Left cardiac atrium (tissue), 4 donors: ENCODE measurements around the gene OR2T29. TPM values are rescaled to one million over a fixed set of nuclear protein-coding genes. Genes with fewer than 3 reads are reported as not detected.
"Not testable (repeated sequence)": the region's sequence is repeated elsewhere in the genome, so short reads cannot be mapped to it uniquely, and the experiment has no call there.

Experiments used
- ATAC-seq, 2 donors: fragments of 200-7000 bp; cut with Tn5 transposase; one replicate each; pipeline ENCODE4 v1.9.1; 2020; ENCODE audit warnings: mild to moderate bottlenecking in 2 of 2, moderate library complexity in 2 of 2
- DNase-seq: peaks from one replicate; pipeline ENCODE4 v3.0.0-alpha.2; 2020
- intact Hi-C, 2 donors: fragments of 100-400 bp; cut with DNase I; formaldehyde crosslinking; loops; one replicate each; pipeline versions ENCODE4 v1.14.1 to v1.15.1; 2022 to 2023
- long read RNA-seq: library from polyadenylated mRNA; unstranded; transcript quantifications from one replicate; pipeline ENCODE4 v2.0.0, GENCODE V29; 2021
- total RNA-seq, 2 donors: library from RNA; stranded (reverse); fragmentation: NEBNext Ultra II Directional; extraction: Animal tissue kit (Norgen Biotek cat#: 25700); gene quantifications; one replicate each; pipeline ENCODE4 v1.2.1, GENCODE V29; 2021
- donor health status: DM: no; HTN: yes; CAD: no.
- donor health status: DM: no; HTN: yes; CAD: no; lungs with severe emphysema.
- donor health status: DM: yes; HTN: yes; CAD: no.
- donor health status: Dilated cardiomyopathy.

OR2T29 gene, protein sequence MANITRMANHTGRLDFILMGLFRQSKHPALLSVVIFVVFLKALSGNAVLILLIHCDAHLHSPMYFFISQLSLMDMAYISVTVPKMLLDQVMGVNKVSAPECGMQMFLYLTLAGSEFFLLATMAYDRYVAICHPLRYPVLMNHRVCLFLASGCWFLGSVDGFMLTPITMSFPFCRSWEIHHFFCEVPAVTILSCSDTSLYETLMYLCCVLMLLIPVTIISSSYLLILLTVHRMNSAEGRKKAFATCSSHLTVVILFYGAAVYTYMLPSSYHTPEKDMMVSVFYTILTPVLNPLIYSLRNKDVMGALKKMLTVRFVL
- total RNA-seq, result not detected
- long read RNA-seq, result 0 reads

DNA sequence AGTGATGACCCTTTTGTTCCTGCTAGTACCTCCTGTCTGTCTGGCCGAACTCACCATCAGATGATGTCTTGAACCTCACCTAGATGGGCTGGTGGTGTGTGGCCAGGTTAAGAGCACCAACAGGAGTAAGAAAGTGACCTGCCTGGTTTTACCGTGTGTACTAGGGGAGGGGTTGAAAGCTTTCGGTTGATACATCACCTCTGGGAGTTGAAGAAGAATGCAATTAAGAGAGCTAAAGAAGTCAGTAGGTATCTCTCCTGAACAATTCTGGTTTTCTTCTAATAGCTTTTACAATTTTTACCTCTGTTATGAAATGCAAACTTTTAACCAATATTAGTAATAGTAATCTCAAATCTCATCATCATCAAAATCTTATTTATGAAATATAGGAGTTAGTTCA lies at the start of gene OR2T29:
OR2T29 (minus strand) TSS at position 101 of the 400 bp plus-strand sequence. CDS start 3,281 bp downstream, outside the sequence.
- intact Hi-C loops, DNase-seq, ATAC-seq: not testable (repeated sequence)

DNA sequence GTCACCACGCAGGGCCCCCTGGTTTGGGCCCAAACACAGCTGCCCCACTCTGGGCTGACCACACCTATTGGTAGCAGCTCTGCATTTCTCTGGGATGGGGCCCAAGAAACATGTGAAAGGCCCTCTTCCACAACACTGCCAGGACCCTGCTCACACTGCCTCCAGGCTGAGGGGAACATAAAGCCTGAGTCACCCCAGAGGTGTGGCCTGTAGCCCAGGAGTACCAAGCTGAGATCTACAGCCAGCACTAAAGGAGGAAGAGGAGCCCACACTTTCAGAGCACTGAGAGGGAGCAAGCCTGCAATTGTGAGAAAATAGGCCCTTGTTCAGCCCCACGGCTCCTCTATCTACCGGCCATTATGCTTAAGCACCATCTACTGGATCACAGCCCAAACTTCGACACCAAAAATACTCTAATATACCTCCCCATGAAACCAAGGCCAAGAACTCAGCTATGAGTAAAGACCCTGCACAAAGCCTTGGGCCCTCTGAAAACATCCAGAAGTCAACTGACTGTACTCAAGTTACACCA lies 49.4 kb upstream of the OR2T29 start:
- intact Hi-C loops, result no loop called here
- ATAC-seq (no peak), DNase-seq (no peak)

DNA sequence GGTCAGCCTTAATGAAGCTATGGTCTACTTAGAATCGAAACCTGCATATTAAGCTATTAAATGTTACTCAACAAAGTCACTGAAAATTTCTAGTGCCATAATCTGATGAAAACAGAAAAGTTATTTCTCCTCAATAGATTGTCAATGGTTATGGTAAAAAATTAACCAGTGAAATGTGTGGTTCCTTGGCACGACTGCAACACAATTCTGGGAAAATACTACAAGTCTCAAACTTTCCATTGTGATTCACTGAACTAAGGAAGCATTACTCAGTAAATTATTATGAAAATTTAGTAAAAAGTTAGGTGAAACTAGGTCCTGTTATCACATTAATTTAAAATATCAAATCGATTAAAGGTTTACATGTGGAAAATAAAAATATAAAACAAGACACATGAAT lies 47.7 kb upstream of the OR2T29 start:
- intact Hi-C loops, result no loop called here
- no peak for ATAC-seq
- DNase-seq, result no peak

DNA sequence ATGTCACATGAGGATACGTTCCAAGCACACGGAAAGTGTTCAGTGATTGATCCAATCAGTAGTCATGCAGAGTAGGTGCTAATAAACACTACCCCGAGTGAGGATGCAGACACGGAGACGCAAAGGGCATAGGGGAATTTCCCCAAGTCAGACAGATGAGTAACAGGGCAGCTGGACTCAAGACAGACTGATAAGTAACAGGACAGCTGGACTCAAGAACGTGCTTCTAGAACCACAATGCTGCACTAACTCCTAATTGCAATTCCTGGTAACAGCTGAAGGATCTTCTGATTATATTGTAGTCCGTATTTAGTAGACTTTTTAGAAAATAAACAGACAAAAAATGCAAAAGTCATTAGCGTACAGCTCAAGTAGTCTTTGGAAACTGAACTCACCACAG lies 36.8 kb upstream of the OR2T29 start:
- intact Hi-C loops, result no loop called here
- DNase-seq, result no peak
- no peak for ATAC-seq

DNA sequence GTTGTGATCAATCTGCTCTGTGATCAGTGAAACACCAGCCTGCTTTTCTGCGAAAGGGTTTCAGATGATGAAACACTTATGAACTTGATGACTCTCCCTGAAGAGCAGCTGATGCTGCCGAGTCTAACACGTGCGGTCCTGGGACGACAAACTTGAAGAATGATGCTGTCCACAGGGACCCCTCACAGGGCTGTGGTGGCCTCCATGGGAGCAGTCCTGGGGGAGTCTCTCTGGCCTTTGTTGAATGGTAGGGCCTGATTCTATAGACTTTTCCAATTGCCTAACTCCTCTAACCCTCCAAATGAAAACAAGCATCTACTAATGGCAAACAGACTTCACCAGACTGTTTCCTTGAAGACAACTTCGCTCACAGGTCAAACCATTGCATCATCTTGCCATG lies 35.0 kb upstream of the OR2T29 start, which contains the start of gene OR2T10:
OR2T10 (minus strand) TSS at position 112 of the 400 bp plus-strand sequence. CDS start 3,932 bp downstream, outside the sequence.
- DNase-seq, result no peak
- no peak for ATAC-seq
- intact Hi-C loops, result no loop called here

DNA sequence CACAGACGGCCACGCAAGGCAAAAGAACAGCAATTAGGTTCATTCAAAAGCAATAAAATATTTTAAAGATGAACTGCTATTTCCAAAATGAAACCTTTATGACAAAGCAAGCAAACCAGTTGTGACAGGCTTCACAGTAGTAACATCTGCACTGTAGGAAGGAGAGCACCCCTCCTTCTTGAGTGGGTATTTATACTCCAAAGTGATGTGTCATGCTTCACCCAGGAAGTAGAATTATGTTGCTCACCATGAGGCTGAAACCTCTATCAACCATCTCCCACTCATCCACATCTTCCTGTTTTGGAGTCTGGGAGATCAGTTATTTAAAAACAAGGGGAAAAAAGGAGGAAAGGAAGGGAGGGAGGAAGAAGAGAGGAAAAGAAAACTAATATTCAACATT lies 34.0 kb upstream of the OR2T29 start:
- no peak for ATAC-seq
- DNase-seq, result no peak
- intact Hi-C loops, result no loop called here

DNA sequence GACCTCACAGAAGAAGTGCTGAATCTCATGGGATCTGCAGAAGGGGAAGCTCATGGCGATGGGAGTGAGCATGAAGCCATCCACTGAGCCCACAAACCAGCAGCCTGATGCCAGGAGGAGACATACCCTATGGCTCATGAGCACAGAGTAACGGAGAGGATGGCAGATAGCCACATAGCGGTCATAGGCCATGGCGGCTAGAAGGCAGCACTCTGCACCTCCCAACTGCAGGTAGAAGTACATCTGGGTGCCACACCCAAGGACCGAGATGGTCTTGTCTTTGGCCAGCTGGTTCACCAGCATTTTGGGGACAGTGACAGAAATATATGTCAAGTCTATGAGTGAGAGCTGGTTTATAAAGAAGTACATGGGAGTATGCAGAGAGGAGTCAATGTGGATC lies 30.7 kb upstream of the OR2T29 start:
- intact Hi-C loops, result no loop called here
- DNase-seq, result no peak
- ATAC-seq, result no peak

DNA sequence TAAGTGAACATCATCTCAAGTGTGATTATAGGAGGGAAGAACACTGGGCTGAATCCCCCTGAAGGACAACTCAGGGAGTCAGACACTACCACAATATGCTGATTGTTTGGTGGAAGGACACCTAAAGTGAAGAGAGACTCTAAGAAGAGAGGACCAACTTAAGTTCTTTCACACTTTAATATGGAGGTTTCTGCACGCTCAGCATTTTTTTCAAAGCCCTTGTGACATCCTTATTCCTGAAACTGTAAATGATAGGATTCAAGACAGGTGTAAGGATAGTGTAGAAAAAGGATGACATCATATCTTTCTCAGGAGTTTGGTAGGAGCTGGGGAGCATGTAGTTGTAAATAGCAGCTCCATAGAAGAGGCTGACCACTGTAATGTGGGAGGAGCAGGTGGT lies 30.1 kb upstream of the OR2T29 start:
- ATAC-seq (no peak), DNase-seq (no peak)
- intact Hi-C loops, result no loop called here

DNA sequence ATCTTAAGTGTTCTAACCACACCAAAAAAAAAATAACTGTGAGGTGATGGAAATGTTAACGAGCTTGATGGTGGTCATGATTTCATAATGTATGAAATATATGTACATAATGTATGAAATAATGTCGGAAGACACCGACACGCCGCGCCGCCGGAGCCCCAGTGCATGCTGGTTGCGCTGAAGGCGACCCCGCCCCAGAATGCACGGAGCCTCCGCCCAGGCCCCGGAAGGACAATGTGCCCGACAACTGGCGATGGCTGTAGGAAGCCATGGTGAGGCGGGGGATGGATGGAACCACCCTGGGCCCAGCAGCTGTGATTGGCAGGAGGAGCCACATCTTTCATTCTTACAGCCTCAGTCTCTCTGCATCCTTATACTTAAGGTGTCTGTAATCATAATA lies 27.5 kb upstream of the OR2T29 start:
- intact Hi-C loops, result no loop called here
- no peak for ATAC-seq
- no peak for DNase-seq

DNA sequence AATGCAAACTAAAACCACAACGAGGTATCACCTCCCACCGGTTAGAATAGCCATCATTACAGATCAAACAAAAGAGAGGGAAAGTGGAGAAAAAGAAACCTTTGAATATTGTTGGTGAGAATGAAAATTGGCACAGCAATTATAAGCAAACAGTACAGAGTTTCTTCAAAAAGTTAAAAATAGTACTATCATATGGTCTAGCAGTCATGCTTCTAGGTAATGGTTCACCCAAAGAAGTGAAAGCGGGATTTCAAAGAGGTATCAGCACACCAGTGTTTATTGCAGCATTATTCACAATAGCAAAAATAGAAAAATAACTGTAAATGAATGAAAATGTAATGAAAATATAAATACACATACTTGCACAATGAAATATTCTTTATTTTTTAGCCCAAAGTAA lies 26.8 kb upstream of the OR2T29 start:
- DNase-seq, result no peak
- intact Hi-C loops, result no loop called here
- no peak for ATAC-seq

DNA sequence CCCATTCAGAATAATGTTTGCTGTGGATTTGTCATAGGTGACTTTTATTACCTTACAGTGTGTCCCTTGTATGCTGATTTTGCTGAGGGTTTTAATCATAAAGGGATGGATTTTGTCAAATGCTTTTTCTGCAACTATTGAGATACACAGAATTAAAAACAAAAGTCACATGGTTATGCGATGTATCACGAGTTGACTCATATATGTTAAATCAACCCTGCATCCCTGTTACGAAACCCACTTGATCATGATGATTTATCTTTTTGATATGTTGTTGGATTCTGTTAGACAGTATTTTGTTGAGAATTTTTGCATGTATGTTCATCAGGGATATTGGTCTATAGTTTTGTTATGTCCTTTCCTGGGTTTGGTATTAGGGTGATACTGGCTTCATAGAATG lies 22.7 kb upstream of the OR2T29 start:
- intact Hi-C loops, result no loop called here
- no peak for ATAC-seq
- DNase-seq, result no peak

DNA sequence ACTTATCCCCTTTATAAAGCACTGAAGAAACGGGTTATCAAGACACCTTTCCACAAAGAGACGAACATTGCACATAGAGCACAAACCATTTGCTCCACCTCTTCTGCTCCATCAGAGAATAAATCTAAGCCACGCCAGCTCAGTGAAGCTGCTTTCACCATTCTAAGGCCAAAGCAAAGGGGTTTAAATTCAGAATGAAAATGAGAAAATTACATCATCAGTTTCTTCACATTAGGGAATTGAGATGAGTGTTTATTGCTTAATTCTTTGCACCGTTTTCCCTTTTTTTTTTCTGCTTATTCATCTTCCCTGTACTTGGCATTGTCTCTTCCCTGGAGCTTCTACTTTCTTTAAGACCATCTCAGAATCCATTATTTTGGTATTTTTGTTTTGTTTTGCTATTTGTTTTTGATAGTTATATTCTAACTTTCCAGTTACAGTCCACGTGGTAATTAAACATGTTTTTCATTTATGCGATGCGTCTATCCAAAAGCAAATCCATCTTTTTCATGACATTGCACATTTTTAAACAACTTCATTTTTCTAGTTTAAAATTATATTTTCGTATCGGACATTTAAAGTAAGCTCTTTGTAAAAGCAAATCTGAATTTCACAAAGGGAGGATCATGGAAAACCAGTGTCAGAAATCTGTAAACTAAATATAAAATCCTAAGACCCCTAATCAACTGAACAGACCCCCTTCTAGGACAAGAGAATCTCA lies 13.8 kb upstream of the OR2T29 start:
- intact Hi-C loops, result no loop called here
- ATAC-seq (no peak), DNase-seq (no peak)

DNA sequence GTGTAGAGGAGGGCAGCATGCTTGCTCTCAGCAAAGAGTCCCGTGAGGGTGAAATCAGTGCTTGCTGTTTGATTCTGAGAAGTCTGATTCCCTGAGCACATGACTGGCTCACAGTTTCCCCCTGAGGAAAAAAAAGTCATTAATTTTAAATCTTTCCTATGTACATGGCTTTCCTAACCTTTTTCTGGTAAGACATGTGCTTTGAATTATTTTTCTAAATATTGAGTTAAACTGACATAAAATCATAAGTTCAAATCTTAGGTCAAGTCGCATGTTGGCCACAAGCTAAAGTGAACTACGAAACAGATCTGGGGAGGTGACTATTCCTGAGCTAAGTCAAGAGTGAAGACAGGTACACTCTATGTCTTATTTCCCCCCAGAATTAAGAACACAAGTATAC lies 12.1 kb upstream of the OR2T29 start, which contains the start of gene OR2T34:
OR2T34 (minus strand) TSS at position 101 of the 400 bp plus-strand sequence; CDS start at position 101, 0 bp downstream.
- DNase-seq, intact Hi-C loops, ATAC-seq: not testable (repeated sequence)

DNA sequence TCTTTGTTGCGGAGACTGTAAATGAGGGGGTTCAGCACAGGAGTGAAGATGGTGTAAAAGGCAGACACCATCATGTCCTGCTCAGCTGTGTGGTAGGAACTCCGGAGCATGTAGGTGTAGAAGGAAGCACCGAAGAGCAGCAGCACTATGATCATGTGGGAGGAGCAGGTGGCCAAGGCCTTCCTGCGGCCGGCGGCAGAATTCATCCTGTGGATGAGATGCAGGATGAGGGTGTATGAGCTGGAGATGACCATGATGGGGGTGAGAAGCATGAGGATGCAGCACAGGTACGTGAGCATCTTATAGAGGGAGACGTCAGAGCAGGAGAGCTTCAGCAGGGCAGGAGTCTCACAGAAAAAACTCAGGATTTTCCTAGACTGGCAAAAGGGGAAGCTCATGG lies 11.3 kb upstream of the OR2T29 start:
- ATAC-seq, intact Hi-C loops, DNase-seq: not testable (repeated sequence)

DNA sequence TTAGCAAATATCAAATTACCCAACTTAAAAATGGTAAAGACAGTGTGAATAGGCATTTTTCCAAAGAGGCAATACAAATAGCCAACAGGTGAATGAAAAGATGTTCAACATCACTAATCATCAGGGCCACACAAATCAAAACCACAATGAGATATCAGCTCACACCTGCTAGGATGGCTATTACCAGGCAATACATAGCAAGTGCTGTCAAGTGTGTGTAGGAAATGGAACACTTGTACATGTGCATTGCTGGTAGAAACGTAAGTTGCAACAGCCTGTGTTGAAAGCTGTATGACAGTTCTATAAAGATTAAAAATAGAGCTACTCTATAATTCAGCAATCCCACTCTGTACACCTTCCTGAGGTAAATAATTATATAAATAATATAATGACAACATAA lies 9.5 kb upstream of the OR2T29 start:
- intact Hi-C loops, DNase-seq, ATAC-seq: not testable (repeated sequence)

DNA sequence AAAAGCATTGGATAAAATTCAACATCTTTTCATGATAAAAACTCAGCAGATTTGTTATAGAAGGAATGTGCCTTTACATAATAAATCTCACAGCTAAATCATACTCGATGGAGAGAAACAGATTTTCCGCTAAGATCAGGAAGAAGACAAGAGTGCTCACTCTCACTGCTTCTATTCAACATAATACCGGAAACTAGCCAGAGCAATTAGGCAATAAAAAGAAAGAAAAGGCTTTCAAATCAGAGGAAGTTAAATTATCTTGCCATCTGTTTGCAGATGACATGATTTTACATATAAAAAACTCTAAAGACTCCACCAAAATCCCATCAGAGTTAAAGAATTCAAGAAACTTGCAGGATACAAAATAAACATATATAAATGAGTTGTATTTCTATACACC lies 8.2 kb upstream of the OR2T29 start:
- intact Hi-C loops, DNase-seq, ATAC-seq: not testable (repeated sequence)

DNA sequence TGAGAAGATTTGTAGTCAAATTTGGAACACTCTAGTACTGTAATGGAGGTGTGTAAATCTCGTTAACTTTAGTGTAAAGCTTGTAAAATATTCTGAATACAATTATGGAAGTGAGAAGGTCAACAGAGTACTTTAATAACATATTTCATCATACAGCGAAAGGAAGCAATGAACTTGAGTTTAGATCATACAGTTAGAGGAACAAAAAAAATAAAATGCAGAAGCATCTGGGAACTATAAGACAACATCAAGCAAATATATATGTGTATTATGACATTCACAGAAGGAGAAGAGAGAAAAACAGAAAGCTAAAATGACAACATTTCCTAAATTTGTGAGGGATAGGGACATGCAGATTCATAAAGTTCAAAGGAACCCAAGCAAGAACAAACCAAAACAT lies 6.5 kb upstream of the OR2T29 start:
- ATAC-seq, DNase-seq, intact Hi-C loops: not testable (repeated sequence)

DNA sequence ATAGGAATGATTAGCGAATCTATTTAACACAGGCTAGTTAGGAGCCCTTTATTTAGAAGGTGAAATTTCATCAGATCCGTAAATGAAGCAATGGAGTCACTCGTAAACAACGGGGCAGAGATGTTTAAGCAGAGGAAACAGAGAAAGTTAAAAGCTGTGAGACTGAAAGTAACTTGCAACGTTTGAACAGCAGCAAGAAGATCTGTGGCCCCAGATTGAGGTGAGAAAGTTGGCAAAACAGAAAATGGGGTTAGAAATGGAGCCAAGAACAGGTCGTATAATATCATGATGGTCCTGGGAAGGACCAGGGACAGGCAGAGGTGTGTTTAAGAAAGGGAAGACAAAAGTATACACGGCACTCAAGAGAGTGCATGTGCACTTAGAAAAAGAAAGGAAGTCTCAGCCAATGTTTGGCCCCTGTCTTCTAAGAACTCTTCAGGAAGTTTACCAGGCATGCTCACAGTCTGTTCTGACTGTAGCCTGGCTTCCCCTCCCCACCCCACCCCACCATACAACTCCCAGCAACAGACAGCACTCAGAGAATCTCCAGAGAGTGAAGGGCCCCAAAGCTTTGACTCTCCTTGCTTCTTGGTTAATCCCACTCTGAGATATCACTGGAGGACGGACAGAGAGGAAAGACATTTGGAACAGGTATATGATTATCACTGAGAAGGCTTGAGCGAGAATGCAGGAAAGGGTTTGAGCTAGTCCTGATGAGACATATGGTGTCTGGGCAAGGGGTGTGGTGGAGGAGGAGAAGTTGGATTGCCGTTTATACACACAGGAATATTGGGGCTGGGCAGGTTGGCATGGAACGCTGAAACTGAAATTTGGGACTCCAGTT lies 3.2 kb upstream of the OR2T29 start:
- DNase-seq, intact Hi-C loops, ATAC-seq: not testable (repeated sequence)

DNA sequence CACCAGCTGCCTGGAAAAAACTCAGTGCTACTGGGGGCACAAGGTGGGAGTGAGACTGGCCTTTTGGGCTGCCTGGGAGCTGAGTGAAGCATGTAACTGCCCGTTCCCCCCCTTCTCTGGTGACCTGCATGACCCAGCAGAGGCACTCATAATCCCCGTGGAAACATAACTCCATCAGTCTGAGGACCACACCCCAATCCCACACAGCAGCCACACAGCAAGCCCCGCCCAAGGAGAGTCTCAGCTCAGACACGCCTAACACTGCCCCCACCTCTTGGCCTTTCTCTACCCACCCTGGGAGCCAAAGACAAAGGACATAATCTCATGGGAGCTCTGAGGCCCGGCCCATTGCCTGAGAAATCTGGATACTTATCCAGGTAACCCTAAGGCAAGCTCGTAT lies 11.5 kb downstream of the OR2T29 start:
- intact Hi-C loops, ATAC-seq: not testable (repeated sequence)

More for the DNA sequence above, 11.5 kb downstream of the OR2T29 start:
- not testable (repeated sequence) for DNase-seq
